GM18867 (cell line): ENCODE data around the gene SCLT1.

ENCODE experiments used
- ATAC-seq: cut with Tn5 transposase; IDR thresholded peaks from one replicate; pipeline ENCODE4 v1.9.1; 2021; ENCODE audit warnings: mild to moderate bottlenecking, moderate library complexity; ENCODE audit not compliant: unreplicated experiment

SCLT1 gene

DNA sequence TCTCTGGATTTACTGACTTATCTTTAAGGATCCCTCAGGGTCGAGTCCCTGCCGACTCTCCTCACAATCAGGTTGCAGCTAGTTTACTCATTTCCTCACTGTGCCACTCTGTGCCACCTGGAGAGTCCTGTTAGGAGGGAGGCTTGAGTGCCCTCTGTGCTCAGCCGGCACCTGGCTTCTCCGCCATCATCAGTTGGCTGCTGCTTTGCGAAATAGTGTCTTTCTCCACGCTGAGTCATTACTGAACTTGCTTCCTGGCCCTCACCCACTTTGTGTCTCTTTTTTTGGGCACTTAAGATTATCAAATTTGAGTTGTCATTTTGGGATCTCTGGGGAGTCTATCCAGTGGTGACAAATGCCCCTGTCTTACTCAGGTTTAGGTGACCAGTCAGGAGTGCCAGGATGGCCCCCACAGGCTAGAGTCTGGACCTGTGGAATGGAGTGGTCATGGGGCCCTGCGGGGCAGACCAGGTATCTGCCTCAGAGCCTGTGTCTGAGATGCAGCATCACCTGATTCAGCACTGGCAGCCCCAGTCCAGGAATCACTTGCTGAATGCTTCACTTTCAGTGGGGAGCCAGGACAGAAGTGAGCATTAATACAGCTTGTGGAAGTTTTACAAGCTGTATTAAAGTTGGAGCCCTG is 246.1 kb downstream of the SCLT1 start:
- no peak for ATAC-seq

GRCh38 chr4:128846063-128846462 is 247.3 kb downstream of the SCLT1 start:
- no peak for ATAC-seq

DNA sequence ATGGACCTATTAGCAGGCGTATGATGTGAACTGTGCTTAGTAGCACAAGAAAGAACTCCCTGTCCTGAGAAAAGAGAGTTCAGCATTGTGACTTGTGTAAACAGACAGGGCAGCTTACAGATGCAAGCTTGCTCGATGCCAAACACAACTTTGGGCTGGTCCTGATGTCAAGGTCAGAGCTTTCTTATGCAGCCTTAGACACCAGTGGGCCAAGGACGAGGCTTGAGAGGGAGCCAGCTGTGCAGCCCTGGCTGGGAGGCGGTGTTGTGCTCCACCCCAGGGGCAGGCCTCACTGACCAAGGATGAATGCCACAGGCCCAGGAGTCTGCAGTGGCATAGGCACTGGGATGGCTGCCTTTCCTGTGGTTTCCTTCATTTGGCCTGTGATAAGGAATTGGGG is 248.4 kb downstream of the SCLT1 start:
- no peak for ATAC-seq

DNA sequence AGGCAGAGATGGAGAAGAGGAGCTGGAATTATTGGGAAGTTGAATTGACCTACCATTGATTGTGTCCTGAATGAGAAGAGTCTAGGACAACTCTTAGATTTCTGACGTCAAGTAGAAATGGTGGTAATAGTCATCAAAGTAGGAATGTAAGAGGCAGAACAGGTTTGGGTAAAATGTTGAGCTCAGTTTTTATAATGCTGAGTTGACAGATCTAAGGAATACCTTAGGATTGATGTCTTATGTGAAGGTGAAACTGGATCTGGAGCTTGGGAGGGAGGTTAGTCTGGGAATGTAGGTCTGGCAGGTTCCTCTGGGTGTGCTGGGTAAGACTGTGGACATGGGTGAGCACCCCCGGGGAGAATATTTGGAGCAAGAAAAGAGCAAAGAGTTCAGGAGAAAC is 251.9 kb downstream of the SCLT1 start:
- no peak for ATAC-seq

DNA sequence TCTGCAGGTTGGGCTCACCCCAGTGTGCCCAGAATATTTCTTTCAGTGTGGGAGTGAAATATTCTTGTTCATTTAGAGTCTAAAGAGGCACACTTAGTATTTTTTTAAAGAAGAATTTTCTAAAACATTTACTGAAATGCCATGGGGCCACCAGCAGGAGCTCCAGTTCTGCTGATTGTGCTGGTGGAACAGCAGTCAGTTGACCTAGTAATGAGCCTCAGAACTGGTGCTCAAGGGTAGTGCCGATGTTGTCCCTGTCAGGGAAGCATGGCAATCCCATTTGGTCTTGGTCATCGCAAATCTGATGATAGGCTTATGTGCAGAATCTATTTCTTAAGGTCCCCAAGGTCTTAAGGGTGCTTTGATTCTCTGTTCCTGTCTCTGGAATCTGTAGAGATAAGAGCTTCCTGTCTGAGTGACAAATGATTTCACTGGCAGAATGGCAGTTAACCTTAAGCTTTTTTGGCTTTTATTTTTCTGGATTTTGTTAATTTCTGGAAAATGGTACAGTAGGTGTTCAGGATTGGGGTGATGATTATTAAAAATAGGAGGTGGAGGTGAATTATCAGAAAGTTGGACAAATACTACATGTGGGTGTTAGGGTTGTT is 252.5 kb downstream of the SCLT1 start:
- no peak for ATAC-seq

DNA sequence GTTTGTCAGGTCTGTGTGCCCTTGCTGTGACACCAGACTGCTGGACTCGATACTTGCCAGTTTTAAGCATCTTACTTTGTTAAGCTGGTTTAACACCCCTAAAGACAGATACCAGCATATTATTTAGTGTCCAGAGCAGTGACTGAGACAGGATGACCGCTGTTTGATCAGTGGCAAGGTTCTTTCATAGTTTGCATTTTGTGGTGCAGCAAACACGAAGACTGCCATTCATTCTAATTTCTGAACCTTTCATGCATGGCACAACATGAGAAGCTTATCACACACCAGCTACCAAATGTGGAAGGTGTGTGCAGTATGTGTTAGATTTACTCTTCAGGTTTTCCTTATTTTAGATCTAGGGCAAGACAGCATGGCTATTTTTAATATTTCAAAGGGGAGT is 255.7 kb downstream of the SCLT1 start:
- peak; percentile 69 for ATAC-seq

DNA sequence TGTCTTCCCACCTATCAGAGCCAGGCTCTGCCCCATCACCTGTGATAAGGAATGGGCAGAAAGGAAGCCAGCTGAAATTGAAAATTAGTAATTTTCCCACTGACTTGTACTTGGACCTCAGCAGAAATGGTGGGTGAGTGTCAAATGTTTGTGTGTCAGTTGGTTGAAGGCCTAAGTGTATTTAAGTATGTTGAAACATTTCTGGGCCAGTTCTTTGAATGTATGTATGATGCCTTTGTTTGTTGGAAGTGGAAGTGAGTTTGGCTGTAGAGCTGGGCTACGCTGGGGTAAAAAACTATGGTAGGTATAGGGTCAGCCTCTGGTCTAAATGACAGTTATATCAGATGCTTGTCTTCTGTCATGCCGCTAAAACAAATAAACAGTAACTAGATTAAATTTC is 256.1 kb downstream of the SCLT1 start:
- ATAC-seq, result no peak

GRCh38 chr4:128835498-128836222 is 257.7 kb downstream of the SCLT1 start:
- no peak for ATAC-seq
